ENCODE measurements around the gene KLHL1.

Gene KLHL1

DNA sequence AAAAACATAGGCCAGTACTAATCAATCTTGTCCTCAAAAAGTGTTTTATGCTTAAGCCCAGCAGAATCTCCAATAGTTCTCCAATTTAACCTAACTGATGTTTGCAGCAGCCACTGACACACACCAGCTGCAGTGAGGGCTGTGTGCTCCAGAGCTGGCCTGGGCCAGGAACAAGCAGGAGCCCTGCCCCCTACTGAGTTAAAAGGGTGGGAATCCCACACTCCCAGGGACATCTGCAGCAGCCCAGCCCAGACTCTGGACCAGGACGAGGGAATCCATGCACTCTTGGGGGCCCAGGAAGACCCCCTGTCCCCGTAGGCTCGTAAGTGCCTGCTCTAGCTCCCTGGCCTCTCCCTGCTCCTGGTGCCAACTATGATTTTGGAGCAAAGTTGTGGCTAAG lies 92.1 kb downstream of the KLHL1 start:
- no peak for DNase-seq (ENCODE audit: low read depth)

DNA sequence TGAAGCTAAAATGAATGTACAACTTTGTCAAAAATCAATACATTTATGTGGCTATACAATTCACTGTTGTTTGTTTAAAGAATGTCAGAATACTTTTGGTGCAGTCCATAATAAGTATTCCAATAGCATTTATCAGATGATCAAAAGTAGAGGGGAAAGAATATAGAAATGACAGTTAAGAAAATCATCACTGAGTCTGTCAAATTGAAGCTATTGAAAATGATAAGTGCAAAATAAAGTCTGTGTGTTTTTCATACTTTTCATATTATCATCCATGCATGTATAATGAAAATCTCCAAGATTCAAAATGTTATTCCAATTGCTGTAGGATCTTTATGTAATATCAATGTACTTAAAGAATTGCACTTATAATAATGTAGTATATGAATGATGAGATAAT lies 93.9 kb downstream of the KLHL1 start:
- DNase-seq (ENCODE audit: low read depth) = no peak

DNA sequence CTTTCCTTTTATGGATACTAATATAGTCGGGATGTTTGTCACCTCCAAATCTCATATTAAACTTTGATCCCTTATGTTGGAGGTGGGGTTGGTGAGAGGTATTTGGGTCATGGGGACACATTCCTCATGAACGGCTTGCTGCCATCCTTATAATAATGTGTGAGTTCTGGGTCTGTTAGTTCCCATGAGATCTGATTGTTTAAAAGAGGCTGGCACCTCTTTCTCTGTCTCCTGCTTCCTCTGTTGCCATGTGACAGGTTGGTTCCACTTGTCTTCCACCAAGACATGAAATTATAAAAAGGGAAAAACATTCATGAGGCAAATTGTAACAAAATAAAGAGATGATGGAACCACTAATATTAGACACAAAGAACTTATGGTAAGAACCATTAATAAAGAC lies 108.4 kb downstream of the KLHL1 start:
- DNase-seq (ENCODE audit: low read depth) = no peak

DNA sequence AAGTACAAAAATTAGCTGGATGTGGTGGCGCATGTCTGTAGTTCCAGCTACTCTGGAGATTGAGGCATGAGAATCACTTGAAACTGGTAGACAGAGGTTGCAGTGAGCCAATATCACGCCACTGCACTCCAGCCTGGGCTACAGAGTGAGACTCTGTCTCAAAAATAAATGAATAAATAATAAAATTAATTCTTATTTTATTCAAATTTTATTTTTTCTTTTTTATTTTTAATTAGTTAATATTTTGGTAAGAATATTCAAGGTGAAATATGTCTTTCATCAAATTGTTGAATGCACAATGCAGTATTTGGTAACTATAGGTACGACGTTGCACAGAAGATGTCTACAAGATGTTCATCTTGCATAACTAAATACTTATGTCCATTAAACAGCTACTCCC lies 111.2 kb downstream of the KLHL1 start:
- DNase-seq (ENCODE audit: low read depth) = no peak

DNA sequence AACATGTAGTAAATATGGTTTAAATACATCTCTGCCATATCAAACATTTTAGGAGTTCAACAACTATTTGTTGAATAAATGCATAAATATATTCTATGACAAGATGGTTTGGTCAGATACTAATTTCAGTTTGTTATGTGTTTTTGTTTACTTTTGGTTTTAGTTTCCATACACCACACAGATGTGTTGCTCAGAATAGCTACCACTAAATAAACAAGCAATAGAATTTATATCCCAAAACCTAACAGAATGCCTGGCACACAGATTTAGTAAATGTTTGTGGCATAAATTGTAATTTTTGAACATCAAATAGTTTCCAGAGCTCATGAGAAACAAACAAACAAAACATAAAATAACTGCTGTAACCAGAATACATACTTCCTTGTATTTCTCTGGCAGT lies 127.5 kb downstream of the KLHL1 start:
- no peak for DNase-seq (ENCODE audit: low read depth)

DNA sequence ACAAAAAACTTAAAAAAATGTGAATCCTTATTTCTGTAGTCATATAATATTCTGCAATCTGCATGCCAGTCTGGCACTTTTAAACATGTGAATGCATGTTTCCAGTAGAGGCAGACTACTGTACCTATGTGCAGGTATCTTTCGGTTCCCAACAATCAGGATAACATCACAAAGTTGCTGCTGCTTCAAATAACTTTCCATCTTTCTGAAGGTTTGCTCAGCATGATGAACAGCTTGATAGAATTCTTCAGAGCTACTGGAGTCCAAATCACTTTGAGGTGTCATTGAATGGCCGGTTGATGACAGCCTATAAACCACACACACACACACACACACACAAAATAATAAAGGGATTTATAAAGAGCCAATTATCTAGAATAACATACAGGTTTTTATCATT lies 132.8 kb downstream of the KLHL1 start:
- no peak for DNase-seq (ENCODE audit: low read depth)

DNA sequence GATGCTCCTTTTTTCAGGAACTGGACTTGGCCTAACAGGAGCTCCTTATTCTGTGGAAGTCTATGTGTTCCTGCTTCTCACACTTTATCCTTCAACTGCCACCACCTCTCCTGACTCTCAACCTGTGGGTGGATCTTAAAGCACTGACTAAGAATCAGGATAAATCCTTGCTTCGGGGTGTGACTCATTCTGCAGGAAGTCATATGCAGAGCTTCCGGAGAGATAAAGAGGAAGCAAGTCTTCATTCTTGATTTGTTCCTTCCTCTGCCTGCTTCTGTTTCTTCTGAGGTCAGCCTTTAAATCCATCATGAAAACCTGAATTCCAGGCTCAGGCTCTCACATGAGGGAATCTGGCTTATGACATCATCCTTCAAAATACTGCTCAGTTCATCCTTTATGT lies 137.7 kb downstream of the KLHL1 start:
- DNase-seq (ENCODE audit: low read depth) = no peak

DNA sequence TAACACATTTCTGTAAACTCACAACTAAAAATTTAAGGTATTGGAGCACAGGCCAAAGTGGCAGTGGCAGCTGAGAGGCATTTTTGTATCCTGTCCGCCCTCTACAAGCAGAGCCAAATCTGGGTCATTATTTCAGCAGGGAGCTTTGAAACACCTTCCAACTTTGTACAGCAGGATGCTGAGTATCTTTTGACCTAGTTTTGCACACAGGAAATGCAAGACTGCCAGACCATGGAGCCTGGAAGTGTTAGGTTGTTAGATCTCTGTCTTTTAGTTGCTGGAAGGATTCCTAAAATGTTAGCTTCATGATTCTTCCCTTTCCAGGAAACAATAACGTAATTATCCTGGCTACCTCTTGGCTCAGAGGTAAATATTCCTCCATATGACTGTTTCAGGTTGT lies 149.2 kb downstream of the KLHL1 start:
- no peak for DNase-seq (ENCODE audit: low read depth)

DNA sequence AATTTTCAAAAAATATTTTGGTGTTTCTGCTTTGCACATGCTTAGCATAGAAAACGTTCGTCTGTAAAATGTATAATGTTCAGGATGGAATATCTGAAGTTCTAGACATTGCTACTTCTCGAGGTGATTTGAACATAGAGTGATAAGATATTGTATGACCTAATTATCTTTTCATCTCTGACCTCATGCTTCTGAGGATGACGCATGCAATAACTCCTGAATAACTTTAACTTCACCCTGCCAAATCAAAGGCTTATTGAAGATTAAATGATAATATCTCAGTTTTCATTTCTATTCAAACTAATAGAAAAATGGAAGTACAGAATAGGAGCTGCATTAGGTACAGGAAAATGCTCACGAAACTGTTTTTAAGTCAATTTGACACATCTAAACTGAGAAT lies 151.4 kb downstream of the KLHL1 start:
- no peak for DNase-seq (ENCODE audit: low read depth)

DNA sequence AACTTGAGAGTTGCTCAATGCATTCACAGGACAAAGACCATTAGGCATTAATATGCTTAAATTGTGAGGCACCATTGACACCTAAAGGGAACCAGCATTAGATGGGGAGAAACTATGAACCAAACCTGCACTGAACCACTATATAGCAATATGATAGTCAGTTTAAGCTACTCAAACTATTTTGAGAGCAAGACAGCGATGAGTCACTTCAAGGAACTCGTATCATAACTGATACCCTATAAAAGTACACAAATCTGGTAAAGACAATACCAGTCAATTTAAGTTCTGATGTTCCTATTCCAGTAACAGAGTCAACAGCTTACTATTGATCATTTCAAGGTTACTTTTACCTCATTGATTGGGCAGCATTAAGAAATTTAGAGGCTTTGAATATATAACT lies 151.9 kb downstream of the KLHL1 start:
- DNase-seq (ENCODE audit: low read depth) = no peak

DNA sequence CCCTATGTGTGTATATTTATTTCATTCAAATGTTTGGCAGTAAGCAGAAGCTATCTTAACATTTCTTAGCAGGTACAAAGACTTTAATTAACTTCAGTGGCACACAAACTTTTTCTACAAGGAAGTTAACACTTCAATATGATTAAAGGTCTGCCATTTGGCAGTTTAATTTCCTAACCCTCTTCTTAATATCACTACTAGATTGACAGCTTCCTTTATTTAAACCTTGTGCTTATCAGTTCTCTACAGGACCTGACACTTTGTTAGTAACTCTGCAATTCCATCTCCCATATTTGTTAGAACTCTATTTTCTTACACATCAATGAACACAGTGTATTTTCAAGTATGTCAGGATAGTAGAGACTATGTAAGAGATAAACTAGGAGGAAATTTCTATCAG lies 153.0 kb downstream of the KLHL1 start:
- DNase-seq (ENCODE audit: low read depth) = no peak

DNA sequence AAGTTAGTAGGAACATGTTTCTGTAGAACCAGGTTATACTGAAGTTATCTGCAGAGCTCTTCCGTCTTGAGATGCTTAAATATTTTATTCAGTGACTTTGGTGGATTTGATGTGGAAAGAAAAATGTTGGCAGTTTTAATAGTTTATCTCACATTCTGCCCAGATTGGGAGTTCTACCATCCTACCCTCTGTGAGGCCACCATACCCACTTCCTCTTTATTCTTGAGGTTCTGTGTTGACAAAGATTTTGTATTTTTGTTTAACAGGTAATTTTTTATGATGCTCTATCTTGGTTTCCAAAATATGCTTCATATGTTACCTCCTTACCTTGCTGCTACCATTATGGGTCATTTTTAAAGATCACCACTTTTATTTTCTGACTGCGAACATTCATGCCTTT lies 156.8 kb downstream of the KLHL1 start:
- DNase-seq (ENCODE audit: low read depth) = no peak

DNA sequence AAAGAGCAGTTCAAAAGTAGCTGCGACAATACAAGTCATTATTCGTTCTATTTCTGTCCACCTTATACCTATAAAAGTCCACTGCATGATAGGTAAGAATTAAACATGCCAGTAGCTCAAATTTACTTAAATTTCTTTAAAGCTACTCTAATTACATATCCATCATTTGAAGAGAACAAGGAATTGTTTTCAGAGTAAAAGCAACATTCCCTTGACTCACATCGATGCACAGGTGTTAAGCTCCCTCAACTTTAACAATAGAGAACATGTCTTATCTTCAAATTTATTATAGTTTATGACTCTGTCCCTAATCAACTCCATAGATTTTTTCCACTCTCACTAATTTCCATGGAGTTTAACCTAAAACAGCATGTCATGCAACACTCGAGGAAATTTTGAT lies 158.1 kb downstream of the KLHL1 start:
- no peak for DNase-seq (ENCODE audit: low read depth)

DNA sequence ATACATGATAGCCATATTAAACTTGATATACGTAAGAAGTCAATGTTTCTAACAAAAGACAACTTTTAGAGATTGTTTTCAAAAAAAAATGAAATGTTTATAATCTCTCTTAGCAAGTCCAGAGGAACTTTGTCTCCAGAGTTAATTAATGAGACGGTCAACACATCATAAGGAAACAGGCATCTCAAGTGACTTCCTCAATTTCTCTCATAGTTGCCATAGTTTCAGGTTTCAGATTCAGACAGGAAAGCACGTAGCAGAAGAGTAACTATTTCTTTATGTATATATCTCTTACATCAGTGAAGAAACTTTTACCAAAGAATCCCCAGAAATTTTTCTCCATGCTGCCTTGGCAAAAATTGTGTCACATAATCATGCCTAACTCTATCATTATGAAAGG lies 160.2 kb downstream of the KLHL1 start:
- DNase-seq (ENCODE audit: low read depth) = no peak

DNA sequence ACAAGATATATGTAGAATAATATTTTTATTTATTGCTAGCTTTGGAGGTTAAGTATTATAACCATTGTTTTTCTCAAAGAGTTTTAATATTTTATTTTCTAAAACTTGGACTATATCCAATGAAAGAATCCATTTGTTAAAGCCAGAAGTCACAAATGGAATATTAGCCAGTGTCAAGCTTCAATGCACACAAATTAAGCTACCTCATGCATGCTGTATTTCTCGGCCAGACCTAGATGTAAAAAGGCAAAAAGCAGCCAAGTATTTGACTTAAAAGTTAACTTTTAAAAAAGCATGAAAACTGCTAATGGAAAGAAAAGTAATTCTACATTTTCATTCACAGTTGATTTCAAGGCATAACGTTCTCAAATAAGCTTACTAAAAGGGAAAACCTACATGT lies 160.7 kb downstream of the KLHL1 start:
- DNase-seq (ENCODE audit: low read depth) = no peak

DNA sequence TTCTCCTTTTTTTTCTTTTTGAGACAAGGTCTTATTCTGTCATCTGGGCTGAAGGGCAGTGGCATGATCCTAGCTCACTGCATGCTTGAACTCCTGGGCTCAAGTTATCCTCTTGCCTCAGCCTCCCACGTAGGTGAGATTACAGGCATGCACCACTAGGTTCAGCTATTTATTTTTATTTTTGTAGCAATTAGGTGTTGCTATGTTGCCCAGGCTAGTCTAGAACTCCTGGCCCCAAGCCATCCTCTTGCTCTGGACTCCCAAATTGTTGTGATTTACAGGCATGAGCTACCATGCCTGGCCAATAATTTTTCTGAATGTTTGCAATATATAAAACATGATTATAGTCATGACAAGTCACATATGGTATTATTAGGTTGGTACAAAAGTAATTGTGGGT lies 161.7 kb downstream of the KLHL1 start:
- no peak for DNase-seq (ENCODE audit: low read depth)

DNA sequence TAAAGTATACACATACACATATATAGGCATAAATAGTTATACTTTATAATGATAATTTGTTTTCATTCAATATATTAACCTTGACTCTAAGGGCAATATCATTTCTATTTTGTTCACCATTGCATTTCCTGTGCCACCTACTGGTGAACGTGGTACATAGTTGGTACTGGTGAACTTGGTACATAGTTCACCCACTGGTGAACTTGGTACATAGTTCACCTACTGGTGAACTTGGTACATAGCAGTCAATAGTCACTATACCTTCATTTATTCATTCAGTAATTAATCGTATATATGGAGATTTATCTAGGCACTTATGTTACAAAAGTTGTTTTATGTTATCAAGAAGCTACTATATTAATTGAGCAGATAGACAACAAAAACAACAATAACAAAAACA lies 173.2 kb downstream of the KLHL1 start:
- no peak for DNase-seq (ENCODE audit: low read depth)

DNA sequence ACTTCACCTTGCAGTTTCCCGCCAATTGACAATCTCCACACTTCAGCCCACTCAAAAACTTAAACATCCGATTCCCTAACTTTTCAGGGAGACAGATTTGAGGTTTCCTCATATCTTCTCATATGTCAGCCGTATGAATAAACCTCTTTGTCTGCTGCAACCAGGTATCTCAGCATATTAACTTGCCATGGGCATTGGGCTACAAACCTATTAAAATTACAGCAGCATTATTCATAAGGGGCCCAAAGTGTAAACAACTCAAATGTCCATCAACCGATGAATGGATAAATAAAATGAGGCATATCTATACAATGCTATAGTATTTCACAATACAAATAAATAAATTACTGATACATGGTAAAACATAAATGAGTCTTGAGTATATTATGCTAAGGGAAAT lies 180.0 kb downstream of the KLHL1 start:
- DNase-seq (ENCODE audit: low read depth) = no peak

DNA sequence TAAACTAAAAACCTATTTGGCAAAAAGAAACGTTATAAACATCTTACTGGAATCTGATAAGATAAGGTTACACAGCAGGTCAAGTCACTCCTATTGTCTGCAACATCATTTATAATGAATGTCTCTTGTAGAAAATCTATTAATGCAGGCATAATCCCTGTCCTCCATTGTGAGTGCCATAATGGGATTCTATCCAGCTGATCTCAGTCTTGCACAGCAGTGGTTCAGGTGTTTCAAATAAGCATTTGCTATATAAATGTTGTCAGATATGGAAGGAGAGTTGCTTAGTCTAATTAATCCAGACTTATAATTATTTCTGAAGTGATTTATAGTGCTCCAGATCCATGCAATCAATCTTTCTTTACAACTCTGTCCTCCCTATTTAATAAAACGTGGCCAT lies 187.1 kb downstream of the KLHL1 start:
- DNase-seq (ENCODE audit: low read depth) = no peak

DNA sequence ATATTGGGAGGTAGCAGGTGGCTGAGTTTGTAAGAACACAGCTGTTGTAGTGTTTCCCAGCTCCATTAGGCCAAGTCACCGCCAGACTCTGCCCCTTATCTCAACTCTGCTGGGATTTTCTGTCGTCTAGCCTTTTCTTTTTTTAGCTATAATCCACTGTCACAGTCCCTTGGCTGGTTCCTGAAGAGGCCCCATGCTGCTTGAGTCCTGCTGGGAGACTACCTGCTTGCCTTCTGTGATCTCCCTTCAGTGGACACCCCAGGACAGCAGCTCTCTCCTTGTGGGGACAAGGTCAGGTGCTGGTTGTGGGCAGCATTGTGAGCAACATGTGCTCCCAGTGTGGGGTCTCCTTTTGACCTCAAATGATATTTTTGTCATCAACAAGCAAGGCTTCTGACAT lies 195.6 kb downstream of the KLHL1 start:
- no peak for DNase-seq (ENCODE audit: low read depth)

DNA sequence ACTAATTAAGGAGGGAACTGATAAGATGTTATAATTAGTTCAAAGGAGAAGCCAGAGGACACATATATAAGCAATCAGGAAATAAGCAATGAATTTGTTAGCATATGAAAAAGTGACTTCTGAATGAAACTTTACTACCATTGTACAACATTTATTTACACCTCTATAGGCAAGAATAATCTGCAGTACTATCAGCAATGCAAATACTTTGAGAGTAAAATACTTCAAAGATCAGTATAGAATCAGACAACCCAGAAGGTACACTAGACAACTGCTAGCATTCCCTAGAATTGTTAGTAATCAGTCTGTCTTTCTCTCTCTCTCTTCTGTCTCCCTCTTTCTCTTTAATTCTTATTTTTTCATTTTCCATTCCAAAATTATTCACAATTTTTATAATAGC lies 197.5 kb downstream of the KLHL1 start:
- DNase-seq (ENCODE audit: low read depth) = no peak

DNA sequence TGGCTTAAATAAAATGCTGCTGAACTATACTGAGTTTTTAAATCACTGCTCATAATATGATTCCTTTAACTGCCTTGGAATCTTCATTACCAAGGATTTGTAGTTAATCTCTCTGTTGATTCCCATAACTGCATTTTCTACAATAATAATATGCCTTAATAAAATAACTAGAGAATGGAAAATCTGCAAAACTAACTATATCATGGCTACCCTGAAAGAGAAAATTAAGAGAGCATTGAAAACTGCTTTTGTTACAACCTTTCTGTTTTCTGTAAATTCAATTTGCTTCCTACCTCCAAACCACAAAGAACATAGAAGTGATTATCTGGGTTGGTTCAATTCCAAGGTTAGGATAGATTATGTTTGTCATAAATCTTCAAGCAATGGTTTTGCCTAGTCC lies 203.5 kb downstream of the KLHL1 start:
- DNase-seq (ENCODE audit: low read depth) = no peak

DNA sequence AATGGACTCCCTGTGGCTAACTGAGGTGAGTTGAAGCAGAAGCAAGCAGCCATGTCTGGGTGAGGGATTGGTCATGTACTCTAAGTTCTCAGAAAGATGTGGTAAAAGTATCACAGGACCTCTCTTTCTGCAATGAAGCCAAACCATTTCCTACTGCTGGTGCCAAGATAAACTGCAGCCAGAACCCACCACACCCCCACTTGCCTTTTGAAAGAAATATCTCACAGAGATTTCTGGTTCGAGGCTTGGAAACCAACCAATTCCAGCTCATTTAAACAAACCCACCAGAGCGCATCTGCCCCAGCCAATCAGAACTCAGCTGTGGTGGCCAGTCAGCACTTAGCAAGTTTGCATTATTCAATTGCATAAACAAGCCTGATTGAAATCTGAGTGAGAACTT lies 205.2 kb downstream of the KLHL1 start:
- DNase-seq (ENCODE audit: low read depth) = no peak

DNA sequence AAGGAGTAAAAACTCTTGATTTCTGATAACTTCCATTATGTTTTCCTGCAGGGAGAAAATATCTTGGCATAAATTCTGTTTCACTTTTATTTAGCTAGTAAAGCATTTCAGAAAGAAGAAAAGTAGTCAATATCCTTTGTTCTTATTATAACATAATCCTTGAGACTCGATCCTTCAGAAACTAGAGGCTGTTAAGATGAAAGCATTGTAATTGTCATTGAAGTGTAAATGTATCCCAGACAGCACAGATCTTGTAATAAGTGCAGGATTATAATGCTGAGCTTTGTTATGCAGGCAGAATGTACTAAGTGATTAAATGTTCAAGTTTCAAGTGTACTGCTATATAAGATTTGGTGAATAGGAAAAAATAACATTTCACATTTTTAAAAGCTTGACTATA lies 225.8 kb downstream of the KLHL1 start:
- no peak for DNase-seq (ENCODE audit: low read depth)

DNA sequence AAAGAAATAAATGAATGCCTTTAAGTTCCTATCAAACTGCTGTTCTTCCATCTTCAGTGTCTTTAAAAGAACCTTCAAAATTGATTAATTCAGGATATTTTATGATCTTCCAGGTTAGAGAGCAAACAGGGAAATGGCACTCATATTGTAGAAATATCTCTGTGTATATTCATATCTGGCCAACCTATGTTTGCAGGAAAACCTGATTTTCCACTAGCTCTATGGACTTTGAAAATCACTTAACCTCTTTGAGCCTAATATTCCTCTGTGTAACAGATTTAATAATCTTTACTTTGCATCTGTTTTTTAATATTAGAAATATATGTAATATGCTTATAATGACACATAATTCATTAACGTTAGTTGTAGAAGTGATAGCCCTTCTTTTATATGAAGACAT lies 228.3 kb downstream of the KLHL1 start:
- DNase-seq (ENCODE audit: low read depth) = no peak

All from EH (cell line).